ENCODE data around the gene AMBRA1. TPM values are rescaled to one million over a fixed set of nuclear protein-coding genes. Genes with fewer than 3 reads are reported as not detected.

The AMBRA1 gene
- total RNA-seq, 4 donors from 2014 or later: 20.0 to 28.9 (median 26.0) TPM

- Histone ChIP-seq H3K36me3 (peaks cover 18 to 31% (median 30%) of the 10 kb centered on the region in 4 donors), H3K27ac (replicated peaks in 1 of 4) (no peak overlapping the region), H3K27me3 (peaks cover 25 to 46% (median 31%) of the 10 kb centered on the region in 4 donors), H3K4me1 (peaks cover 34 to 47% (median 44%) of the 10 kb centered on the region in 4 donors), H3K4me3 (no peak overlapping the region), H3K9me3 (no peaks in the 10 kb centered on the region)
- WGBS: 86% methylated on average over 4 of the region's 4 CpGs
- TF ChIP-seq POLR2AphosphoS5 (IDR thresholded peaks at IDR 0.05): no peak
- TF ChIP-seq CTCF (IDR thresholded peaks at IDR 0.05): no peak
- TF ChIP-seq POLR2A (IDR thresholded peaks at IDR 0.05; ENCODE audit: low read depth): no peak
- TF ChIP-seq EP300 (IDR thresholded peaks at IDR 0.05): no peak
- intact Hi-C loops (cut with DNase I): loop anchor here (5.0 kb wide), 1 partner anchor 134 kb away; no protein-coding TSS in a partner anchor
- no peak for DNase-seq (ENCODE audit: extremely low spot score)
Measured at GRCh38 chr11:46393759-46394158, 200.1 kb downstream of the AMBRA1 start.

- no peak for TF ChIP-seq CTCF (IDR thresholded peaks at IDR 0.05)
- TF ChIP-seq POLR2AphosphoS5 (IDR thresholded peaks at IDR 0.05): no peak
- no peak for TF ChIP-seq EP300 (IDR thresholded peaks at IDR 0.05)
- no peak for TF ChIP-seq POLR2A (IDR thresholded peaks at IDR 0.05; ENCODE audit: low read depth)
- no peak overlapping the region for H3K4me3 ChIP-seq
- intact Hi-C loops (cut with DNase I): loop anchor here (5.0 kb wide), 1 partner anchor 134 kb away; no protein-coding TSS in a partner anchor
- H3K27ac ChIP-seq (replicated peaks in 1 of 4): no peak overlapping the region
- H3K4me1 ChIP-seq: peaks cover 34 to 47% (median 44%) of the 10 kb centered on the region in 4 donors
- H3K27me3 ChIP-seq: peaks cover 25 to 51% (median 33%) of the 10 kb centered on the region in 4 donors
- 74% methylated on average over 4 of the region's 4 CpGs for WGBS
- H3K9me3 ChIP-seq: no peaks in the 10 kb centered on the region
- DNase-seq (ENCODE audit: extremely low spot score): no peak
- peaks cover 18 to 26% (median 25%) of the 10 kb centered on the region in 4 donors for H3K36me3 ChIP-seq
Measured at GRCh38 chr11:46393231-46393616, 200.6 kb downstream of the AMBRA1 start.

GRCh38 chr11:46392421-46393230 is 201.2 kb downstream of the AMBRA1 start:
- H3K9me3 ChIP-seq: no peaks in the 10 kb centered on the region
- peaks cover 25 to 57% (median 38%) of the 10 kb centered on the region in 4 donors for H3K27me3 ChIP-seq
- no peak for DNase-seq (ENCODE audit: extremely low spot score)
- H3K4me3 ChIP-seq: peak overlapping the region; percentile 48 to 57 (median 50)
- no peak for TF ChIP-seq CTCF (IDR thresholded peaks at IDR 0.05)
- TF ChIP-seq POLR2AphosphoS5 (IDR thresholded peaks at IDR 0.05): no peak
- no peak for TF ChIP-seq EP300 (IDR thresholded peaks at IDR 0.05)
- no peak for TF ChIP-seq POLR2A (IDR thresholded peaks at IDR 0.05; ENCODE audit: low read depth)
- peaks cover 34 to 47% (median 44%) of the 10 kb centered on the region in 4 donors for H3K4me1 ChIP-seq
- no peak overlapping the region for H3K27ac ChIP-seq (replicated peaks in 1 of 4)
- WGBS: 6% methylated on average over 23 of the region's 71 CpGs
- intact Hi-C loops (cut with DNase I): loop anchor here (5.0 kb wide), 1 partner anchor 135 kb away; no protein-coding TSS in a partner anchor
- peaks cover 13 to 20% (median 19%) of the 10 kb centered on the region in 4 donors for H3K36me3 ChIP-seq

GRCh38 chr11:46391578-46392420 is 202.0 kb downstream of the AMBRA1 start, which contains the start of gene CHRM4:
CHRM4 (minus strand) TSS chr11:46391776; CDS start chr11:46386557, 5,219 bp downstream.
- peaks cover 25 to 65% (median 38%) of the 10 kb centered on the region in 4 donors for H3K27me3 ChIP-seq
- peaks cover 34 to 47% (median 44%) of the 10 kb centered on the region in 4 donors for H3K4me1 ChIP-seq
- TF ChIP-seq EP300 (IDR thresholded peaks at IDR 0.05) (no peak), POLR2AphosphoS5 (IDR thresholded peaks at IDR 0.05) (no peak), CTCF (IDR thresholded peaks at IDR 0.05) (no peak), POLR2A (IDR thresholded peaks at IDR 0.05; ENCODE audit: low read depth) (no peak)
- no peak for DNase-seq (ENCODE audit: extremely low spot score)
- WGBS: no CpG with 5 or more reads among the region's 123 CpGs
- no peak within 1 kb of the TSS for H3K27ac ChIP-seq (replicated peaks in 1 of 4)
- H3K4me3 ChIP-seq: peak within 1 kb of the TSS; percentile 48 to 57 (median 50)
- intact Hi-C loops (cut with DNase I): loop anchor here (2.0 to 5.0 kb wide), 2 partner anchors 136 to 225 kb away; partner anchors contain the start of genes ATG13 and HARBI1
- H3K36me3 ChIP-seq: peaks cover 4 to 12% (median 11%) of the 10 kb centered on the region in 4 donors
- no peaks in the 10 kb centered on the region for H3K9me3 ChIP-seq
